ENCODE data around the gene ZBTB20.

DNA sequence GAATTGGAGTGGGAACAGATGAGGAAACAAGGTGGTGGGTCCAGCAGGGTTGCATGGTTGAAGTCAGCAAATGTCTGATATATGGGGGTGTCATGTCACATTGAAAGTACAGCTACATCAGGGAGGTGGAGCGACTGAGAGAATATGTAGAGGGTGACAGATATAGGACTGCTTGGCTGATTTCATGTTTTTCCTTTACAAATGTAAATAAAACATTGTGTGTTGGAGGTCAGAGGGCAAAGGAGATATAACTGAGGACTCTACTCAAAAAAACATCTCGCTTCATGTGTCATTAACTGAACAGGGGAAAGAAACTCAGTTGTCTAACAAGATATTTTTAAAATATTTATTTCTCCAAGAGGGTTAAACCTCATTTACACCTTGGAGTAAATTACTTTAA lies 675.6 kb downstream of the ZBTB20 start:
- TF ChIP-seq CTCF (IDR thresholded peaks at IDR 0.05; ENCODE audit: insufficient read depth, low read length): no peak
- no peak for TF ChIP-seq GABPA (IDR thresholded peaks at IDR 0.05; ENCODE audit: low read depth)
